ENCODE results near the gene GFRA1. TPM values are rescaled to one million over a fixed set of nuclear protein-coding genes. Genes with fewer than 3 reads are reported as not detected.

Gene GFRA1
- total and polyA plus RNA-seq, 2 of the 8 experiments (the other 6 are each of a cell fraction or from before 2014, with no cell fraction given): 1.1 to 2.0 TPM

DNA sequence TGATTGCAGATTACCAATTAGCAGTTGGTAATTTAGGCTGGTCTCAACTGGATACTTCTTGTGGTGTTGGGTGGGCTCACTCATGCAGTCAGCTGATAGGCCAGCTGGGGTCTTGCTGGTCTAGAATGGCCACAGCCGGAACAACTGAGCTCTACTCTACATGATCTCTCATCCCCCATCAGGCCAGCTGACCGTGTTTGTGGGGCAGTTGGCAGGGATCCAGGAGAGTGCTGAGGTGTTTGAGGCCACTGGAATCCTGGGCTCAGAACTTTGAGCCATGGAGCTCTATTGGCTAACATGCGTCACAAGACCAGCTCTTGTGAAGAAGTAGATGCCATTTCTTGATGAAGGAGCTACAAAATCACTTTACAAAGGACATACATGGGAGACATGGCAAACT is 242.4 kb downstream of the GFRA1 start:
- Histone ChIP-seq H2AK5ac (ENCODE audit: low read depth, low read length) (no peak overlapping the region), H3K23me2 (ENCODE audit: low read depth, low read length) (no peaks in the 10 kb centered on the region), H3K9ac (replicated peaks in 1 of 4; ENCODE audit: extremely low read depth in 1 of 4, low read depth in 3 of 4, low read length in 3 of 4) (no peak overlapping the region), H3K79me2 (ENCODE audit: control insufficient read depth in 1 of 2, insufficient read depth in 2 of 2, low read length in 2 of 2) (no peaks in the 10 kb centered on the region), H3K18ac (ENCODE audit: extremely low read depth, low read length) (no peak overlapping the region), H3K36me3 (ENCODE audit: control insufficient read depth in 2 of 4, insufficient read depth in 4 of 4, low read length in 3 of 4) (no peaks in the 10 kb centered on the region), H3K4me1 (replicated peaks in 1 of 4; ENCODE audit: control insufficient read depth in 3 of 4, insufficient read depth in 4 of 4, low read length in 3 of 4) (no peaks in the 10 kb centered on the region), H3K23ac (ENCODE audit: insufficient read length) (no peak overlapping the region), H3K9me3 (ENCODE audit: insufficient read depth in 2 of 2, low read depth in 1 of 2, low read length in 1 of 2) (no peaks in the 10 kb centered on the region; a peak in 1 of 4 replicates), H2BK12ac (ENCODE audit: low read depth, low read length) (no peak overlapping the region), H3K27ac (ENCODE audit: low read depth, low read length) (no peak overlapping the region), H3K4me3 (ENCODE audit: extremely low read depth in 1 of 4, insufficient read depth in 2 of 4, low read depth in 3 of 4, low read length in 4 of 4) (no peak overlapping the region), H3K4ac (replicated peaks; ENCODE audit: insufficient read length, low read depth, low read length) (no peak overlapping the region), H2BK20ac (ENCODE audit: low read length) (no peak overlapping the region), H2BK120ac (replicated peaks; ENCODE audit: low read depth, low read length) (no peak overlapping the region), H4K91ac (replicated peaks; ENCODE audit: insufficient read length, low read length) (no peak overlapping the region), H2AFZ (ENCODE audit: low read length) (no peak overlapping the region), H2BK15ac (ENCODE audit: low read length) (no peak overlapping the region), H3K27me3 (replicated peaks in 1 of 4; ENCODE audit: control insufficient read depth in 3 of 4, extremely low read depth in 1 of 4, insufficient read depth in 3 of 4, low read length in 3 of 4) (no peaks in the 10 kb centered on the region), H3K4me2 (ENCODE audit: insufficient read depth in 1 of 2, low read depth in 2 of 2, low read length in 2 of 2) (no peak overlapping the region), H3K56ac (replicated peaks; ENCODE audit: insufficient read length, low read depth, low read length) (no peak overlapping the region), H3K79me1 (ENCODE audit: low read depth, low read length) (no peaks in the 10 kb centered on the region), H2BK5ac (ENCODE audit: low read depth, low read length) (no peak overlapping the region), H4K20me1 (replicated peaks in 1 of 2; ENCODE audit: control insufficient read depth in 1 of 2, insufficient read depth in 2 of 2, low read length in 2 of 2) (no peaks in the 10 kb centered on the region), H4K8ac (ENCODE audit: extremely low read depth, insufficient read depth, low read length) (no peak overlapping the region), H3K14ac (ENCODE audit: insufficient read length) (no peak overlapping the region), H4K5ac (ENCODE audit: insufficient read length, low read depth, low read length) (no peak overlapping the region)
- WGBS, 2 experiments (ENCODE audit: extremely low coverage in 1 of 2, insufficient coverage in 1 of 2, insufficient read length in 1 of 2, insufficient replicate concordance in 2 of 2, low coverage in 1 of 2, low lambda C conversion rate in 2 of 2, missing lambda C conversion rate in 1 of 2): 65% methylated on average over 3 of the region's 3 CpGs; no CpG with 5 or more reads in 1 of the 2 experiments
- ChIA-PET CTCF (ENCODE audit: partially characterized antibody) (interaction anchor here (1.1 to 1.7 kb wide), 3 partner anchors 11 to 24 kb away, joined by 3 to 6 read pairs (median 3); no protein-coding TSS in a partner anchor), POLR2A (ENCODE audit: partially characterized antibody) (no interaction called here)
- TF ChIP-seq PHF8 (conservative IDR thresholded peaks at IDR 0.05; ENCODE audit: low read depth, low read length) (no peak), SAP30 (IDR thresholded peaks at IDR 0.05; ENCODE audit: insufficient read depth, insufficient replicate concordance, low read length) (no peak), BACH1 (IDR thresholded peaks at IDR 0.05; ENCODE audit: low read length) (no peak), KDM4A (IDR thresholded peaks at IDR 0.05; ENCODE audit: low read depth, low read length, severe bottlenecking) (no peak), SP2 (IDR thresholded peaks at IDR 0.05; ENCODE audit: low read length) (no peak), KDM1A (IDR thresholded peaks at IDR 0.05; ENCODE audit: borderline replicate concordance, low read length) (no peak), BCL11A (IDR thresholded peaks at IDR 0.05; ENCODE audit: low read depth in 2 of 2, low read length in 2 of 2) (no peak), SUZ12 (IDR thresholded peaks at IDR 0.05; ENCODE audit: low read length) (no peak), FOSL1 (IDR thresholded peaks at IDR 0.05; ENCODE audit: insufficient read depth, low read depth, low read length) (no peak), CBX5 (IDR thresholded peaks at IDR 0.05; ENCODE audit: low read depth, low read length) (no peak)
- DNase-seq (ENCODE audit: low read depth in 1 of 2, low spot score in 2 of 2) (no peak), FAIRE-seq (no peak)
